ENCODE results near the gene UNK. TPM values are rescaled to one million over a fixed set of nuclear protein-coding genes. Genes with fewer than 3 reads are reported as not detected.
A peak's percentile ranks its signal among the peaks of the same experiment; 100 is the strongest.

The UNK gene
- total and polyA plus RNA-seq, 2 of the 13 experiments (the other 11 are each of a cell fraction or from before 2014, with no cell fraction given) = 31.6 to 33.0 TPM

DNA sequence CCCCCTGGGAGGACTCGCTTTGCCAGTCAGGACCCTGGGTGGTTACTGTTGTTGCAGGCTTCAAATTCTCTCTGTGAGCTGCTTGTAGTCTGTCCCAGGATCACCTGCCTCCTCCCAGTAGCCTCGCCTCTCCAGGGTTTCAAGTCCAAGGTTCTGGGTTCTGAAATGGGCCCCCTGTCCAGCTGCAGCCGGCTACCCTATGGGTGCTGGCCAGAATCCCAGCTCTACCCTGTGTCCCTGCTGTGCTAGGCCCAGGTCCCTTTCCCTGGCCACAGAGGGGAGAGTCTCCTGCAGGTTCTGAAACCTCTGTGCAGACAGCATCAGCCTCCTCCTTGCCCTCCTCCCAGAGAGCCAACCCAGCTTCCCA is 38.2 kb downstream of the UNK start:
- Histone ChIP-seq H3K27ac (ENCODE audit: extremely low read length, insufficient read depth, low read length) (no peak overlapping the region), H3K4me2 (ENCODE audit: low read depth, low read length) (no peak overlapping the region), H3K9ac (ENCODE audit: insufficient read depth, low read depth, low read length) (no peak overlapping the region), H3K79me2 (ENCODE audit: insufficient read depth, low read length) (no peaks in the 10 kb centered on the region), H3K9me3 (ENCODE audit: low read length) (no peaks in the 10 kb centered on the region), H3K36me3 (replicated peaks in 1 of 2; ENCODE audit: control insufficient read depth in 1 of 2, insufficient read depth in 2 of 2, low read length in 2 of 2) (peaks cover 38 to 63% of the 10 kb centered on the region in 2 experiments), H3K4me3 (replicated peaks in 1 of 3; ENCODE audit: insufficient read depth in 1 of 3, low read depth in 2 of 3, low read length in 3 of 3) (no peak overlapping the region), H2AFZ (ENCODE audit: low read length) (no peak overlapping the region), H4K20me1 (ENCODE audit: insufficient read depth, low read length) (no peaks in the 10 kb centered on the region), H3K4me1 (ENCODE audit: insufficient read depth, low read length) (peaks cover 15% of the 10 kb centered on the region), H3K27me3 (ENCODE audit: control insufficient read depth in 1 of 2, insufficient read depth in 2 of 2, low read length in 2 of 2) (no peaks in the 10 kb centered on the region)
- ATAC-seq = no peak
- 89% methylated on average over 3 of the region's 3 CpGs for WGBS (ENCODE audit: low lambda C conversion rate)
- in situ Hi-C loops (cut with HindIII; ENCODE audit: extremely low pct_ligation_motif_present, low pct_unique_long_range_greater_than_20kb) (no loop called here), intact Hi-C loops (cut with micrococcal nuclease; ENCODE audit: unreplicated experiment) (no loop called here)
- CTCF ChIA-PET (ENCODE audit: low intra/inter-chr PET ratio, low total read pairs) = no interaction called here
- BruUV-seq (replicated peaks) = no TSS peak
- DNase-seq (ENCODE audit: low spot score) = no peak
- POLR2A ChIA-PET = interaction anchor here (1.3 to 3.9 kb wide), 3 partner anchors 21 to 57 kb away, joined by 3 to 24 read pairs (median 10); partner anchors contain the start of gene UNC13D
- TF ChIP-seq, protein P1, sequence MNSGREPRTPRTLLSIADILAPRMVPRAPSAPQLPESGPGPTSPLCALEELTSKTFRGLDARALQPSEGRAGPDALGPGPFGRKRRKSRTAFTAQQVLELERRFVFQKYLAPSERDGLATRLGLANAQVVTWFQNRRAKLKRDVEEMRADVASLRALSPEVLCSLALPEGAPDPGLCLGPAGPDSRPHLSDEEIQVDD (CRISPR knock-in tag; IDR thresholded peaks at IDR 0.05; ENCODE audit: borderline replicate concordance) = no peak
- 0 out of 2 replicates have a peak, but pooled peaks have one; percentile 19 for TF ChIP-seq ZFX (CRISPR knock-in tag; IDR thresholded peaks at IDR 0.05; ENCODE audit: low read depth)
- no peak for FAIRE-seq

DNA sequence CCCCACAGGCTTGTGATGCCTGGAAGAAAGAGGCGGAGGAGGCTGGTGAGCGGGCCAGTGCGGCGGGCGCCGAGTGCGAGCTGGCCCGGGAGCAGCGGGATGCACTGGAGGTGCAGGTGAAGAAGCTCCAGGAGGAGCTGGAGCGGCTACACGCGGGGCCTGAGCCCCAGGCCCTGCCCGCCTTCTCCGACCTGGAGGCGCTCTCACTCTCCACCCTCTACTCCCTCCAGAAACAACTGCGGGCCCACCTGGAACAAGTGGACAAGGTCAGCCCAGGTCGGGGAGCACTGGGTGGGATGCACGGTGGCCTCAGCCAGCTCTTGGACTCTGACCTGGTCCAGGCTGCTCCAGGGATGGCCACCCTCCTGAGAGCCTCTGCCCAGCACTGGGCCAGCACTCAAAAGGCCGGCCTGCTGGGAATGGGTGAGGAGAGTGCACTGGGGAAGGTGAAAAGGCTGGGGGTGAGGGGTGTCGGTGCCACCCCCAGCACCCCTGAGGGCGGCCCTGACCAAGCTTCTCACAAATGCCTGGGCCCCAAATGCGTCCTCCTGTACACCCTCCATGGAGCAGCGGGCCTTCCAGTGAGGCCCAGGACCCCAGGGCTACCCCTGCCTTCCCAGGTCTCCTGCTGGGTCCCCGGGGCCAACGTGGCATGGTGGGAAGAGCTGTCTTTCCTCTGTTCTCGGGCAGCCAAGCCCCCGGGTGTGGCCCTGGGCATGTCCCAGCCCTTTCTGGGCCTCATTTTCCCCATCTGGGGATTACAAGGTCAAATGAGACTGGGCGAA is 38.8 kb downstream of the UNK start:
- ATAC-seq = no peak
- H3K4me2 ChIP-seq (ENCODE audit: low read depth, low read length) = no peak overlapping the region
- peaks cover 22% of the 10 kb centered on the region for H3K4me1 ChIP-seq (ENCODE audit: insufficient read depth, low read length)
- H3K27ac ChIP-seq (ENCODE audit: extremely low read length, insufficient read depth, low read length) = no peak overlapping the region
- CTCF ChIA-PET (ENCODE audit: low intra/inter-chr PET ratio, low total read pairs) = no interaction called here
- no peaks in the 10 kb centered on the region for H3K27me3 ChIP-seq (ENCODE audit: control insufficient read depth in 1 of 2, insufficient read depth in 2 of 2, low read length in 2 of 2)
- intact Hi-C loops (cut with micrococcal nuclease; ENCODE audit: unreplicated experiment) = no loop called here
- POLR2A ChIA-PET = interaction anchor here (1.3 to 8.0 kb wide), 5 partner anchors 21 to 58 kb away, joined by 3 to 88 read pairs (median 18); partner anchors contain the start of genes UNC13D and WBP2
- WGBS (ENCODE audit: low lambda C conversion rate) = 99% methylated on average over 20 of the region's 28 CpGs
- H3K4me3 ChIP-seq (replicated peaks in 1 of 3; ENCODE audit: insufficient read depth in 1 of 3, low read depth in 2 of 3, low read length in 3 of 3) = no peak overlapping the region
- H2AFZ ChIP-seq (ENCODE audit: low read length) = no peak overlapping the region
- FAIRE-seq = no peak
- no peaks in the 10 kb centered on the region for H4K20me1 ChIP-seq (ENCODE audit: insufficient read depth, low read length)
- no peaks in the 10 kb centered on the region for H3K79me2 ChIP-seq (ENCODE audit: insufficient read depth, low read length)
- in situ Hi-C loops (cut with HindIII; ENCODE audit: extremely low pct_ligation_motif_present, low pct_unique_long_range_greater_than_20kb) = no loop called here
- peaks cover 32 to 62% of the 10 kb centered on the region in 2 experiments for H3K36me3 ChIP-seq (replicated peaks in 1 of 2; ENCODE audit: control insufficient read depth in 1 of 2, insufficient read depth in 2 of 2, low read length in 2 of 2)
- no TSS peak for BruUV-seq (replicated peaks)
- H3K9me3 ChIP-seq (ENCODE audit: low read length) = no peaks in the 10 kb centered on the region
- no peak overlapping the region for H3K9ac ChIP-seq (ENCODE audit: insufficient read depth, low read depth, low read length)
- no peak for DNase-seq (ENCODE audit: low spot score)
- no peak for TF ChIP-seq NFKB2 (CRISPR knock-in tag; IDR thresholded peaks at IDR 0.05; ENCODE audit: borderline replicate concordance)
- TF ChIP-seq, protein P2, sequence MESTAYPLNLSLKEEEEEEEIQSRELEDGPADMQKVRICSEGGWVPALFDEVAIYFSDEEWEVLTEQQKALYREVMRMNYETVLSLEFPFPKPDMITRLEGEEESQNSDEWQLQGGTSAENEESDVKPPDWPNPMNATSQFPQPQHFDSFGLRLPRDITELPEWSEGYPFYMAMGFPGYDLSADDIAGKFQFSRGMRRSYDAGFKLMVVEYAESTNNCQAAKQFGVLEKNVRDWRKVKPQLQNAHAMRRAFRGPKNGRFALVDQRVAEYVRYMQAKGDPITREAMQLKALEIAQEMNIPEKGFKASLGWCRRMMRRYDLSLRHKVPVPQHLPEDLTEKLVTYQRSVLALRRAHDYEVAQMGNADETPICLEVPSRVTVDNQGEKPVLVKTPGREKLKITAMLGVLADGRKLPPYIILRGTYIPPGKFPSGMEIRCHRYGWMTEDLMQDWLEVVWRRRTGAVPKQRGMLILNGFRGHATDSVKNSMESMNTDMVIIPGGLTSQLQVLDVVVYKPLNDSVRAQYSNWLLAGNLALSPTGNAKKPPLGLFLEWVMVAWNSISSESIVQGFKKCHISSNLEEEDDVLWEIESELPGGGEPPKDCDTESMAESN (CRISPR knock-in tag; conservative IDR thresholded peaks at IDR 0.05) = no peak
- peak; percentile 81 for TF ChIP-seq AGO1 (IDR thresholded peaks at IDR 0.05; ENCODE audit: low read depth, low read length, poor library complexity, severe bottlenecking)
- TF ChIP-seq RBM39 (IDR thresholded peaks at IDR 0.05; ENCODE audit: low read depth, low read length, poor library complexity, severe bottlenecking) = peak; percentile 28
- no peak for TF ChIP-seq TCF12 (IDR thresholded peaks at IDR 0.05)
- no peak for TF ChIP-seq TCF12 (CRISPR knock-in tag; IDR thresholded peaks at IDR 0.05)
- TF ChIP-seq CHD4 (IDR thresholded peaks at IDR 0.05; ENCODE audit: borderline replicate concordance, low read length) = no peak
- TF ChIP-seq NFATC3 (CRISPR knock-in tag; IDR thresholded peaks at IDR 0.05) = no peak
- TF ChIP-seq AGO2 (optimal IDR thresholded peaks at IDR 0.05; ENCODE audit: low read depth, low read length) = peak; percentile 96
- TF ChIP-seq ZNF501 (CRISPR knock-in tag; IDR thresholded peaks at IDR 0.05) = no peak
- TF ChIP-seq, protein P3, sequence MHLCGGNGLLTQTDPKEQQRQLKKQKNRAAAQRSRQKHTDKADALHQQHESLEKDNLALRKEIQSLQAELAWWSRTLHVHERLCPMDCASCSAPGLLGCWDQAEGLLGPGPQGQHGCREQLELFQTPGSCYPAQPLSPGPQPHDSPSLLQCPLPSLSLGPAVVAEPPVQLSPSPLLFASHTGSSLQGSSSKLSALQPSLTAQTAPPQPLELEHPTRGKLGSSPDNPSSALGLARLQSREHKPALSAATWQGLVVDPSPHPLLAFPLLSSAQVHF (CRISPR knock-in tag; IDR thresholded peaks at IDR 0.05) = no peak
- peak; percentile 43 for TF ChIP-seq POLR2G (IDR thresholded peaks at IDR 0.05; ENCODE audit: low read depth, low read length)

Measured in HepG2 (cell line).